Tibial nerve (tissue), 4 donors: ENCODE data around the gene LMX1B.

Experiments used
- CTCF ChIP-seq, 5 experiments: fragments of 200-600 bp in 3 of 5; fragments of 450-650 bp in 2 of 5; sonication (generic) in 3 of 5; IDR thresholded peaks; one replicate each; pipeline ENCODE4 v1.5.1; 2016 to 2019; ENCODE audit warnings: antibody characterized with exemption in 5 of 5, mild to moderate bottlenecking in 3 of 5, moderate library complexity in 2 of 5
- EP300 ChIP-seq, 2 donors: sonication (generic); formaldehyde crosslinking; IDR thresholded peaks; one replicate each; pipeline ENCODE4 v1.6.1; 2017; ENCODE audit warnings: antibody characterized with exemption in 2 of 2, mild to moderate bottlenecking in 1 of 2
- POLR2A ChIP-seq, 2 donors: fragments of 450-650 bp; IDR thresholded peaks; one replicate each; pipeline ENCODE4 v1.6.1; 2017; ENCODE audit warnings: antibody characterized with exemption in 2 of 2, mild to moderate bottlenecking in 2 of 2, moderate library complexity in 2 of 2

GRCh38 chr9:126586236-126586635 is 27.5 kb upstream of the LMX1B start:
- no peak for TF ChIP-seq POLR2A (IDR thresholded peaks at IDR 0.05)
- no peak for TF ChIP-seq EP300 (IDR thresholded peaks at IDR 0.05)
- TF ChIP-seq CTCF (IDR thresholded peaks at IDR 0.05) = no peak
